ENCODE data around the gene LRPAP1. TPM values are rescaled to one million over a fixed set of nuclear protein-coding genes. Genes with fewer than 3 reads are reported as not detected.

The LRPAP1 gene
- total RNA-seq, 1 experiment from 2014 or later: 110 TPM

GRCh38 chr4:3477750-3478430, 54.3 kb downstream of the LRPAP1 start:
- ATAC-seq: no peak
- no peak overlapping the region for H3K4me3 ChIP-seq (ENCODE audit: low read depth in 2 of 2, low read length in 2 of 2)
- no peaks in the 10 kb centered on the region; the same call in 1 of the 2 replicates for H3K4me1 ChIP-seq (ENCODE audit: control insufficient read depth, insufficient read depth, low read length)
- in situ Hi-C loops (cut with HindIII; ENCODE audit: low pct_unique_long_range_greater_than_20kb, low sequenced_read_pairs): no loop called here
- no peak for TF ChIP-seq POLR2AphosphoS5 (IDR thresholded peaks at IDR 0.05; ENCODE audit: low read depth, low read length)
- no peak for TF ChIP-seq TCF7L2 (IDR thresholded peaks at IDR 0.05; ENCODE audit: low read depth, low read length)
- no peak for TF ChIP-seq REST (IDR thresholded peaks at IDR 0.05; ENCODE audit: insufficient read depth in 1 of 2, low read depth in 2 of 2, low read length in 1 of 2)
- TF ChIP-seq CTCF (IDR thresholded peaks at IDR 0.05): no peak
- no peak for TF ChIP-seq SIN3A (IDR thresholded peaks at IDR 0.05; ENCODE audit: borderline replicate concordance, insufficient read depth, low read depth, low read length)
- no peaks in the 10 kb centered on the region for H3K9me3 ChIP-seq (ENCODE audit: control insufficient read depth, insufficient read depth, low read depth, low read length)
- intact Hi-C loops (cut with micrococcal nuclease; ENCODE audit: unreplicated experiment): no loop called here
- CTCF ChIA-PET: interaction anchor here (0.5 kb wide), 1 partner anchor 186 kb away, joined by 10 read pairs; no protein-coding TSS in a partner anchor
- POLR2A ChIA-PET: no interaction called here
- H3K36me3 ChIP-seq (ENCODE audit: control insufficient read depth, insufficient read depth, low read length): no peaks in the 10 kb centered on the region
- H3K27ac ChIP-seq (ENCODE audit: low read length): no peak overlapping the region
- DNase-seq (ENCODE audit: low read depth, low spot score): no peak
- no peaks in the 10 kb centered on the region for H3K27me3 ChIP-seq (ENCODE audit: control insufficient read depth, insufficient read depth, low read length)
- no TSS peak for BruUV-seq (replicated peaks)

- ChIA-PET CTCF (no interaction called here), POLR2A (no interaction called here)
- intact Hi-C loops (cut with micrococcal nuclease; ENCODE audit: unreplicated experiment) (no loop called here), in situ Hi-C loops (cut with HindIII; ENCODE audit: low pct_unique_long_range_greater_than_20kb, low sequenced_read_pairs) (no loop called here)
- TF ChIP-seq REST (IDR thresholded peaks at IDR 0.05; ENCODE audit: insufficient read depth in 1 of 2, low read depth in 2 of 2, low read length in 1 of 2) (no peak), POLR2AphosphoS5 (IDR thresholded peaks at IDR 0.05; ENCODE audit: low read depth, low read length) (no peak), TCF7L2 (IDR thresholded peaks at IDR 0.05; ENCODE audit: low read depth, low read length) (no peak), SIN3A (IDR thresholded peaks at IDR 0.05; ENCODE audit: borderline replicate concordance, insufficient read depth, low read depth, low read length) (no peak), CTCF (IDR thresholded peaks at IDR 0.05) (no peak)
- DNase-seq (ENCODE audit: low read depth, low spot score) (no peak), ATAC-seq (no peak)
- no TSS peak for BruUV-seq (replicated peaks)
- Histone ChIP-seq H3K27ac (ENCODE audit: low read length) (no peak overlapping the region), H3K4me1 (ENCODE audit: control insufficient read depth, insufficient read depth, low read length) (no peaks in the 10 kb centered on the region; the same call in 1 of the 2 replicates), H3K27me3 (ENCODE audit: control insufficient read depth, insufficient read depth, low read length) (no peaks in the 10 kb centered on the region), H3K9me3 (ENCODE audit: control insufficient read depth, insufficient read depth, low read depth, low read length) (no peaks in the 10 kb centered on the region), H3K36me3 (ENCODE audit: control insufficient read depth, insufficient read depth, low read length) (no peaks in the 10 kb centered on the region), H3K4me3 (ENCODE audit: low read depth in 2 of 2, low read length in 2 of 2) (no peak overlapping the region)
Measured at GRCh38 chr4:3476936-3477749, 55.1 kb downstream of the LRPAP1 start.

Data from Panc1 (cell line).